ENCODE data around the gene ICAM2. TPM values are rescaled to one million over a fixed set of nuclear protein-coding genes. Genes with fewer than 3 reads are reported as not detected.
A peak's percentile ranks its signal among the peaks of the same experiment; 100 is the strongest.

ICAM2 gene
- total and polyA plus RNA-seq, 12 donors: 25.2 to 117 (median 35.1) TPM

DNA sequence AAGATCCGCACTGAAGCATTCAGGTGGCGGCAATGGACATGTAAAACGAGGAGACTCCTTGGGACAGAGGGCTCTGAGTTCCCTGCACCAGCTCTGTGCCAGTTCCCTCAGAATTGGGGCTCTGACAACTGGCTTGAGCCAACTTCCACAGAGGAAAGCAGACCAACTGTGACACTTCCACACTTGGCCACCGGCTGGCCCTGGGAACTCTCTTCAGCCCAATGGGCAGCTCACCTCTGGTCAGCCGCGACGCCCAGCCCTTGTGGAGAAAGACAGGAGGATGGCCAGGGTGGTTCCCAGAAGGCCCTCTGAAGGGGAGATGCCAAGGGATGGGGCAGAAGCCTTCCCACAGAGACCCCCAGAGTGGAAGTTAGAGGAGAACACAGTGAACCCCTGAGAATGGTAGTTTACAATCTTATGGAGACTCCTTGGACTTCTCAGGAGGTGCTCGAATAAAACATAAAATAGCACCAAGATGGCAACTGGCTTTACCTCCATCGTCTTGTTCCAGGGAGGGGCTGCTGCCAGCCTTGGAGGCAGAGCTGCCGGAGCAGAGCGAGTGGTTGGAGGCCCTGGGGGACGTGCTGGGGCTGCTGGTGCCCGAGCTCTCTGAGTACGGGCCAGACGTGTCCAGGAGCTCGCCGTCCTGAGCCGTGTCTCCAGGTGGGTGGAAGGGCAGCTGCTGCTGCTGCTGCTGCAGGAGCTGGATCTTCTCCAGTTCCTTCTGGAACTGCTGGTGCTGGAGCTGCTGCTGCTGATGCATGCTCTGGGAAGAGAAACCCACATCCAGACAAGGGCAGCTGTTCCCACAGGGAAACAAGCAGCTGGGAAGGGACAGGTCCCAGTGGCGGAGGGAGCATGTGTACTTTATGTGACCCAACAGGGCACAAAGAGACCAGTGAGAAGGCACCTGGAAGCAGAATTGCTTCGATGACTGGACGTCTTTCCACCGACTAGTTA lies 35.0 kb upstream of the ICAM2 start:
- DNase-seq (no peak), ATAC-seq (no peak)
- no peaks in the 10 kb centered on the region for H3K27me3 ChIP-seq
- WGBS, 2 donors: 94 to 95% methylated on average over 22 of the region's 22 CpGs
- H3K4me3 ChIP-seq: no peak overlapping the region
- H3K4me1 ChIP-seq: peaks cover 0 to 10% (median 0%) of the 10 kb centered on the region in 9 donors
- no peaks in the 10 kb centered on the region for H3K9me3 ChIP-seq
- TF ChIP-seq, protein P1, sequence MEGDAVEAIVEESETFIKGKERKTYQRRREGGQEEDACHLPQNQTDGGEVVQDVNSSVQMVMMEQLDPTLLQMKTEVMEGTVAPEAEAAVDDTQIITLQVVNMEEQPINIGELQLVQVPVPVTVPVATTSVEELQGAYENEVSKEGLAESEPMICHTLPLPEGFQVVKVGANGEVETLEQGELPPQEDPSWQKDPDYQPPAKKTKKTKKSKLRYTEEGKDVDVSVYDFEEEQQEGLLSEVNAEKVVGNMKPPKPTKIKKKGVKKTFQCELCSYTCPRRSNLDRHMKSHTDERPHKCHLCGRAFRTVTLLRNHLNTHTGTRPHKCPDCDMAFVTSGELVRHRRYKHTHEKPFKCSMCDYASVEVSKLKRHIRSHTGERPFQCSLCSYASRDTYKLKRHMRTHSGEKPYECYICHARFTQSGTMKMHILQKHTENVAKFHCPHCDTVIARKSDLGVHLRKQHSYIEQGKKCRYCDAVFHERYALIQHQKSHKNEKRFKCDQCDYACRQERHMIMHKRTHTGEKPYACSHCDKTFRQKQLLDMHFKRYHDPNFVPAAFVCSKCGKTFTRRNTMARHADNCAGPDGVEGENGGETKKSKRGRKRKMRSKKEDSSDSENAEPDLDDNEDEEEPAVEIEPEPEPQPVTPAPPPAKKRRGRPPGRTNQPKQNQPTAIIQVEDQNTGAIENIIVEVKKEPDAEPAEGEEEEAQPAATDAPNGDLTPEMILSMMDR (IDR thresholded peaks at IDR 0.05): no peak
- intact Hi-C loops (cut with DNase I): no loop called here
- H3K36me3 ChIP-seq: peaks cover 0 to 99% (median 36%) of the 10 kb centered on the region in 9 donors
- no peak overlapping the region for H3K27ac ChIP-seq

DNA sequence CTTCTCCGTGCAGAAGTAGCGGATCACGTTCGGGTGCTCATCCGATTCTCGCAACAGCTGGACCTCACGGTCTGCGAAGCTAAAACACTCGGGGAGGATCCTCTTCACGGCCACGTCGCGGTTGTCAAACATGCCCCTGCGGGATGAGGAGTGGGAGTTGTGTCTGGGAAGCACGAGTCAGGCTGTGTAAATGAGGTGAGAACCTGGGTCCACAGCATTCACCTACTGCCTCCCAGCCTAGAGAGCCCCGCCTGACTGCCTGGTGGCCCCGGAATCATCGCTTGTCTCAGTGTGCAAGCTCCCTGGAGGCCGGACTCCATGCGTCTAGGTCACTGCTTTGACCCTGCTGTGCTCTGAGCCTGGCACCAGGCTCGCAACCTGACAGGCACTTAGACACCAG lies 33.9 kb upstream of the ICAM2 start:
- ATAC-seq: no peak
- 92 to 94% methylated on average over 21 of the region's 21 CpGs for WGBS, 2 donors
- no peak overlapping the region for H3K27ac ChIP-seq
- intact Hi-C loops (cut with DNase I): no loop called here
- DNase-seq: no peak
- TF ChIP-seq, protein P1 (IDR thresholded peaks at IDR 0.05): no peak
- peaks cover 0 to 10% (median 0%) of the 10 kb centered on the region in 9 donors for H3K4me1 ChIP-seq
- H3K9me3 ChIP-seq: no peaks in the 10 kb centered on the region
- H3K27me3 ChIP-seq: no peaks in the 10 kb centered on the region
- no peak overlapping the region for H3K4me3 ChIP-seq
- peaks cover 0 to 100% (median 36%) of the 10 kb centered on the region in 9 donors for H3K36me3 ChIP-seq

DNA sequence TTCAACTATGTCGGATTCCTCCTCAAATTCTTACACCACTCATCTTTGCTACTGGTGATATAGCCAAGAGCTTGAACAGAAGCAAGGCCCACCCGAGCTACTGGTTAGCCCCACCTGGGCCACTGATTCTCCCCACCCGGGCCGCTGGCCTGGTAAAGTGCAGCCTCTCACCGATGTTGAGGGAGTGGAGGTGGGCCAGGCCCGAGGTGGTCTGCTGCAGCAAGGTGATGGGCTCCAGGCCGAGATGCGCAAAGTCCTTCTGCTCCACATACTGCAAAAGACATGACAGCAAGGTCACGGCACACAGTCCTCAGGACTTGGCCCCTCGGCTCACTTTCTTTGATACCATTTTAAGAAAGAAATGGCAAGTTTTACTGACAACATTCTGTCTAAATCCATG lies 32.7 kb upstream of the ICAM2 start:
- ATAC-seq: no peak
- peaks cover 0 to 10% (median 0%) of the 10 kb centered on the region in 9 donors for H3K4me1 ChIP-seq
- H3K27me3 ChIP-seq: no peaks in the 10 kb centered on the region
- no peak for DNase-seq
- H3K9me3 ChIP-seq: no peaks in the 10 kb centered on the region
- H3K4me3 ChIP-seq: no peak overlapping the region
- H3K27ac ChIP-seq: no peak overlapping the region
- 94 to 97% methylated on average over 10 of the region's 10 CpGs for WGBS, 2 donors
- TF ChIP-seq, protein P1 (IDR thresholded peaks at IDR 0.05): no peak
- peaks cover 0 to 100% (median 44%) of the 10 kb centered on the region in 9 donors for H3K36me3 ChIP-seq
- intact Hi-C loops (cut with DNase I): no loop called here

DNA sequence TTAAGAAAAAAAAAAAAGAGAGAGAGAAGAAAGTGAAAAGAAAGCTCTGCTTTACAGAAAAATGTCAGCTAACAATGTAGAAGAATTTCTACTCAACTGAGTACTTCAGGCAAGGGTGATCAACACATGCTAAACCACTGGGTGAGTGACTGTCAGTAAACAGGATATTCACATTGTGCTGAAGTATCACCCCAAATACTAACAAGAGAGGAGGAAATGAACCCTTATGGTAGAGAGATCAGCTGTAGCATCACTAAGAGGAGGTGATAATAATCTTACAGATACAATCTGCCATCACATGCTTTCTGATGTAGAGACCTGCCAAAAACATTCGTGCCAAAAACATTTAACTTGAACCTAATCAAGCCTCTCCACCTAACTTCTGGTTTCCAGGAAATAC lies 30.7 kb upstream of the ICAM2 start:
- H3K9me3 ChIP-seq: no peaks in the 10 kb centered on the region
- WGBS, 2 donors: 55 to 62% methylated on average over 1 of the region's 1 CpG
- no peaks in the 10 kb centered on the region for H3K27me3 ChIP-seq
- ATAC-seq (peak in 5 of 8 donors; percentile 46 to 75 (median 55)), DNase-seq (no peak)
- H3K4me1 ChIP-seq: peaks cover 0 to 10% (median 0%) of the 10 kb centered on the region in 9 donors
- peaks cover 5 to 100% (median 36%) of the 10 kb centered on the region in 9 donors for H3K36me3 ChIP-seq
- TF ChIP-seq, protein P1 (IDR thresholded peaks at IDR 0.05): no peak
- peak overlapping the region in 1 of 10 donors; percentile 71 for H3K27ac ChIP-seq
- H3K4me3 ChIP-seq: no peak overlapping the region
- intact Hi-C loops (cut with DNase I): no loop called here
